Measurements from ENCODE around the gene MPC1L. TPM values are rescaled to one million over a fixed set of nuclear protein-coding genes. Genes with fewer than 3 reads are reported as not detected.
"Not testable (repeated sequence)": the region's sequence is repeated elsewhere in the genome, so short reads cannot be mapped to it uniquely, and the experiment has no call there.

Gene MPC1L
- total and polyA plus RNA-seq, 8 donors = not detected

- FAIRE-seq (no peak), ATAC-seq (no peak), DNase-seq (no peak)
- no peak overlapping the region for H3K27ac ChIP-seq
- H3K36me3 ChIP-seq = no peaks in the 10 kb centered on the region
- intact Hi-C loops (cut with DNase I) = no loop called here
- TF ChIP-seq CTCF (IDR thresholded peaks at IDR 0.05) = no peak
- WGBS, 2 donors = 58 to 78% methylated on average over 2 of the region's 2 CpGs
- peaks cover 0 to 24% (median 0%) of the 10 kb centered on the region in 4 donors for H3K27me3 ChIP-seq
- peaks cover 0 to 6% (median 0%) of the 10 kb centered on the region in 3 donors for H3K4me1 ChIP-seq
- no peaks in the 10 kb centered on the region for H3K9me3 ChIP-seq
- H3K4me3 ChIP-seq = no peak overlapping the region
These were observed 40.4 kb upstream of the MPC1L start for GRCh38 chrX:40582811-40583210.

DNA sequence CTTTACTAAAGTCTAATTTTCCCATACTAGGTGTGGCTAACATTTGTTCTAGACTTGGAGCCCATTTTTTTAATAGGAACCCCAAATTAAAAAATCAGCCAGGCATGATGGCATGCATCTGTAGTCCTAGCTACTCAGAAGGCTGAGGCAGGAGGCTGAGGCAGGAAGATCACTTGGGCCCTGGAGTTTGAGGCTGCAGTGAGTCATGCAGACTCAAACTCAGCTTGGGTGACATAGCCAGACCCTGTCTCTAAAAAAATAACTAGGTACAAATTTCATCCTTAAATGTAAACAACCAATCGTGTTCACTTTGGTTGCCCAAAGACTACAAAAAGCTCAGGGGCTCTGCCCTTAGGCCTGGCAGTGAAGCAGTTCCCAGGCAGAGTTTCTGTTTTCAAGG, 35.6 kb upstream of the MPC1L start:
- FAIRE-seq = peak; percentile 13
- H3K36me3 ChIP-seq; H3K4me3 ChIP-seq; intact Hi-C loops (cut with DNase I); H3K9me3 ChIP-seq; H3K4me1 ChIP-seq; ATAC-seq; H3K27ac ChIP-seq; DNase-seq: not testable (repeated sequence)
- 56 to 57% methylated on average over 1 of the region's 1 CpG for WGBS, 2 donors
- H3K27me3 ChIP-seq = peaks cover 0 to 28% (median 0%) of the 10 kb centered on the region in 4 donors

- FAIRE-seq; H3K4me3 ChIP-seq; DNase-seq; intact Hi-C loops (cut with DNase I); H3K27ac ChIP-seq; ATAC-seq; H3K9me3 ChIP-seq; H3K36me3 ChIP-seq; H3K4me1 ChIP-seq: not testable (repeated sequence)
- peaks cover 0 to 28% (median 0%) of the 10 kb centered on the region in 4 donors for H3K27me3 ChIP-seq
- WGBS, 2 donors = 75 to 93% methylated on average over 6 of the region's 6 CpGs
These were observed 33.5 kb upstream of the MPC1L start for GRCh38 chrX:40589616-40590321.

DNA sequence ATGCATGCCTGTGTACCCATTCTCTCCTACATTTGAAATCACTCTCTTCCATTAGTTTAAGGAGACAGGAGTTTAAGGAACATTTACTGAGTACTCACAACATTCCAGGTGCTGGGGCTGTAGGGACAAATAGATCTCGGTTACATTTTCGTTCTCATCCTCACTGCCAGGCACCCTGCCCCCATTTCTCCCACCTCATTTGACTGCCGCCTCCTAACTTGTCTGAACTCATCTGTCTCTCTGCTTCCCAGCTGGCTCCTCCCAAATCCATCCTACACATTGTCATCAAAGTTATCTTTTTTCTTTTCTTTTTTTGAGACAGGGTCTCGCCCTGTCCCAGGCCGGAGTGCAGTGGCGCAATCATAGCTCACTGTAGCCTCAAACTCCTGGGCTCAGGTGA, 19.8 kb upstream of the MPC1L start:
- WGBS, 2 donors = 85 to 97% methylated on average over 6 of the region's 6 CpGs
- H3K4me3 ChIP-seq = no peak overlapping the region
- no peaks in the 10 kb centered on the region for H3K4me1 ChIP-seq
- no peak for FAIRE-seq
- ATAC-seq = no peak
- H3K27me3 ChIP-seq = peaks cover 0 to 3% (median 0%) of the 10 kb centered on the region in 4 donors
- no peak for DNase-seq
- H3K27ac ChIP-seq = no peak overlapping the region
- no peak for TF ChIP-seq CTCF (IDR thresholded peaks at IDR 0.05)
- intact Hi-C loops (cut with DNase I) = no loop called here
- H3K36me3 ChIP-seq = peaks cover 0 to 14% (median 0%) of the 10 kb centered on the region in 3 donors
- no peaks in the 10 kb centered on the region for H3K9me3 ChIP-seq

- intact Hi-C loops (cut with DNase I) = no loop called here
- DNase-seq (no peak), FAIRE-seq (no peak), ATAC-seq (no peak)
- Histone ChIP-seq H3K9me3 (no peaks in the 10 kb centered on the region), H3K4me3 (no peak overlapping the region), H3K27me3 (no peaks in the 10 kb centered on the region), H3K27ac (no peak overlapping the region), H3K36me3 (peaks cover 0 to 6% (median 0%) of the 10 kb centered on the region in 3 donors), H3K4me1 (no peaks in the 10 kb centered on the region)
- TF ChIP-seq CTCF (IDR thresholded peaks at IDR 0.05) = no peak
- 72 to 80% methylated on average over 3 of the region's 3 CpGs for WGBS, 2 donors
These were observed 15.8 kb upstream of the MPC1L start for GRCh38 chrX:40607381-40607780.

DNA sequence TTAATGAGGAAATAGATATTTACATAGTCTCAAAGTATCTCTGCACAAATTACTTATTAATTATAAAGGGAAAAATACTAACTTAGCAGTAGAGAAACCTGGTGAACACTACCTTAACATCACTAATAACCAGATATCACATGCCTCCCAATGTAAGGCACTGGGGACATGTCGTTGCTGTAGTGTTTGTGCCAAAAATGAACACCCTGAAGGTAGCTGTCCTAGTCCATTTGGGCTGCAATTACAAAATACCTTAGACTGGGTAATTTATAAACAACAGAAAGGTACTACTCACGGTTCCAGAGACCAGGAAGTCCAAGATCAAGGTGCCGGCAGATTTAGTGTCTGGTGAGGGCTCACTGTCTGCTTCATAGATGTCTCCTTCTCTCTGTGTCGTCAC, 10.7 kb upstream of the MPC1L start:
- WGBS, 2 donors = 36 to 40% methylated on average over 4 of the region's 4 CpGs
- ATAC-seq = no peak

More for the DNA sequence above, 10.7 kb upstream of the MPC1L start:
- Histone ChIP-seq H3K4me1 (no peaks in the 10 kb centered on the region), H3K4me3 (no peak overlapping the region), H3K9me3 (no peaks in the 10 kb centered on the region), H3K27me3 (peaks cover 0 to 6% (median 0%) of the 10 kb centered on the region in 4 donors), H3K27ac (no peak overlapping the region), H3K36me3 (no peaks in the 10 kb centered on the region)
- DNase-seq = no peak
- FAIRE-seq = no peak
- TF ChIP-seq CTCF (IDR thresholded peaks at IDR 0.05) = no peak
- intact Hi-C loops (cut with DNase I) = no loop called here
